HepG2 (cell line): Measurements from ENCODE around the gene SPINK4. TPM values are rescaled to one million over a fixed set of nuclear protein-coding genes. Genes with fewer than 3 reads are reported as not detected.

ENCODE experiments used
- ATAC-seq: fragments of 200-7000 bp; cut with Tn5 transposase; 3 replicates; pipeline ENCODE4 v1.9.1; 2020; ENCODE audit warnings: mild to moderate bottlenecking, moderate library complexity
- BruUV-seq: library from RNA; stranded (reverse); fragments of 400-500 nt; replicated peaks from 2 replicates; lab custom pipeline; 2021; lab: Mats Ljungman, UMichigan
- CTCF ChIA-PET: fragments of 300-600 bp; formaldehyde crosslinking; extraction: SDS; loops from one replicate; lab custom pipeline; 2021; ENCODE audit warnings: low total read pairs, inconsistent platforms, low intra/inter-chr PET ratio; lab: Yijun Ruan, JAX
- POLR2A ChIA-PET: fragments of 350-600 bp; sonication (Branson Sonifier 250); formaldehyde crosslinking; loops from one replicate; lab custom pipeline; 2020; ENCODE audit warnings: antibody characterized with exemption, inconsistent platforms; lab: Yijun Ruan, JAX
- DNase-seq: peaks from one replicate; pipeline ENCODE4 v3.0.0-alpha.2; 2015; ENCODE audit warnings: low spot score
- FAIRE-seq: peaks from 3 replicates; lab custom pipeline; 2011; peaks lifted over from hg19 to GRCh38; lab: Jason Lieb, UNC
- H2AFZ ChIP-seq: one replicate; pipeline ENCODE4 v1.6.1; 2011; ENCODE audit warnings: low read length, inconsistent platforms
- H3K27ac ChIP-seq: fragments of 300-600 bp; 3 replicates; pipeline ENCODE4 v1.8.0; 2011; ENCODE audit warnings: mixed run types, mild to moderate bottlenecking, mixed read lengths, low read length, inconsistent platforms; ENCODE audit not compliant: insufficient read depth; ENCODE audit errors: extremely low read length
- H3K27me3 ChIP-seq, 2 experiments: fragments of 200-600 bp in 1 of 2; 2 replicates in 1 of 2; 3 replicates in 1 of 2; pipeline versions ENCODE4 v1.6.0 to v1.8.0; 2011; ENCODE audit warnings: low read length in 2 of 2, mild to moderate bottlenecking in 2 of 2, moderate library complexity in 2 of 2, inconsistent platforms in 1 of 2; ENCODE audit not compliant: insufficient read depth in 2 of 2, control insufficient read depth in 1 of 2
- H3K36me3 ChIP-seq, 2 experiments: fragments of 200-600 bp in 1 of 2; replicated peaks in 1 of 2; 2 replicates in 1 of 2; 3 replicates in 1 of 2; pipeline versions ENCODE4 v1.5.1 to v1.8.0; 2011; ENCODE audit warnings: low read length in 2 of 2, inconsistent platforms in 1 of 2; ENCODE audit not compliant: insufficient read depth in 2 of 2, control insufficient read depth in 1 of 2
- H3K4me1 ChIP-seq: 2 replicates; pipeline ENCODE4 v1.5.1; 2012; ENCODE audit warnings: low read length, inconsistent platforms; ENCODE audit not compliant: insufficient read depth
- H3K4me2 ChIP-seq: 2 replicates; pipeline ENCODE4 v1.6.0; 2011; ENCODE audit warnings: low read depth, low read length, inconsistent platforms
- H3K4me3 ChIP-seq, 3 experiments: fragments of 200-600 bp in 1 of 3; sonication (generic), shearing (Covaris generic) in 1 of 3; replicated peaks in 1 of 3; 2 replicates each; pipeline ENCODE4 v1.5.1; 2011 to 2016; ENCODE audit warnings: low read length in 3 of 3, inconsistent platforms in 2 of 3, low read depth in 2 of 3, mild to moderate bottlenecking in 2 of 3, control low read depth in 1 of 3, mixed read lengths in 1 of 3; ENCODE audit not compliant: insufficient read depth in 1 of 3
- H3K79me2 ChIP-seq: one replicate; pipeline ENCODE4 v1.6.1; 2011; ENCODE audit warnings: low read length, inconsistent platforms; ENCODE audit not compliant: insufficient read depth
- H3K9ac ChIP-seq: 2 replicates; pipeline ENCODE4 v1.6.0; 2011; ENCODE audit warnings: mild to moderate bottlenecking, low read depth, low read length, inconsistent platforms; ENCODE audit not compliant: insufficient read depth
- H3K9me3 ChIP-seq: 2 replicates; pipeline ENCODE4 v1.5.1; 2012; ENCODE audit warnings: mild to moderate bottlenecking, low read length
- H4K20me1 ChIP-seq: 2 replicates; pipeline ENCODE4 v1.6.0; 2011; ENCODE audit warnings: inconsistent platforms, mild to moderate bottlenecking, low read length, moderate library complexity; ENCODE audit not compliant: insufficient read depth
- CBX1 ChIP-seq: IDR thresholded peaks from one replicate; pipeline ENCODE4 v1.6.1; 2016; ENCODE audit warnings: antibody characterized with exemption, low read depth
- CEBPB ChIP-seq: IDR thresholded peaks from 2 replicates; pipeline ENCODE4 v1.6.1; 2011; ENCODE audit warnings: low read depth, low read length, improper control_type of control experiment, borderline replicate concordance
- NR1H2 ChIP-seq: sonication (generic); formaldehyde crosslinking; IDR thresholded peaks from 2 replicates; pipeline ENCODE4 v1.8.1; 2022; ENCODE audit warnings: low read depth, missing genetic modification reagents, borderline replicate concordance
- ZNF263 ChIP-seq: sonication (generic); formaldehyde crosslinking; IDR thresholded peaks from 2 replicates; pipeline ENCODE4 v1.4.0; 2020; ENCODE audit warnings: missing genetic modification reagents
- WGBS: methylation state at CpG from one replicate; pipeline ENCODE4 v1.1.6; 2017; ENCODE audit warnings: low lambda C conversion rate; 5-methylcytosine and 5-hydroxymethylcytosine counted together
- in situ Hi-C: cut with HindIII; loops from 2 replicates; pipeline ENCODE4 v1.10.0; 2017; ENCODE audit warnings: low pct_unique_long_range_greater_than_20kb; ENCODE audit not compliant: extremely low pct_ligation_motif_present
- intact Hi-C: fragments of 100-400 bp; cut with micrococcal nuclease; formaldehyde crosslinking; loops from one replicate; pipeline ENCODE4 v1.10.0; 2022; ENCODE audit not compliant: unreplicated experiment
- polyA plus RNA-seq, 8 experiments: library from polyadenylated mRNA; depleted of rRNA in 3 of 8; stranded (reverse) in 7 of 8; unstranded in 1 of 8; fragments of >200 nt; fragmentation: Illumina TruSeq in 4 of 8; extraction: Trizol in 4 of 8; gene quantifications; 2 replicates each; pipeline versions ENCODE4 v1.2.1 to v1.2.3, GENCODE V29; 2011 to 2016; ENCODE audit warnings: low read depth in 4 of 8, missing spikeins in 1 of 8, mixed read lengths in 1 of 8; ENCODE audit not compliant: insufficient read depth in 1 of 8
- total RNA-seq, 5 experiments: library from RNA; depleted of rRNA; stranded (reverse); fragments of >200 nt; fragmentation: Illumina TruSeq; extraction: Trizol; gene quantifications; 2 replicates each; pipeline ENCODE4 v1.2.3, GENCODE V29; 2016; ENCODE audit warnings: low read depth in 1 of 5

The SPINK4 gene
- total and polyA plus RNA-seq, 2 of the 13 experiments (the other 11 are each of a cell fraction or from before 2014, with no cell fraction given), result 0.53 to 3.4 TPM

DNA sequence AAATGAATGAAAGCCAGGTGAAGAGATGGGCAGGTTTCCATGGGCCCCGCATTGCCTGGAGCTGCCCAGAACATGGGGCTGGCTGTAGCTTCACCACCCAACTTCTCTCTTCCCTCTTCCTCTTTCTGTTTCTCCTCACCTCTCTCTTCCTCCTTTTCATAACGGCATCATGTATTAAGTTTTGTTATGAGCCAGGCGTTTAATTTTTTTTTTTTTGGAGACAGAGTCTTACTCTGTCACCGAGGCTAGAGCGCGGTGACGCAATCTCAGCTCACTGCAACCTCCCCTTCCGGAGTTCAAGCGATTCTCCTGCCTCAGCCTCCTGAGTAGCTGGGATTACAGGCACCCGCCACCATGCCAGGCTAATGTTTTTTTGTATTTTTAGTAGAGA lies 13.0 kb upstream of the SPINK4 start:
- Histone ChIP-seq H3K4me2 (no peak overlapping the region), H3K4me1 (peaks cover 44% of the 10 kb centered on the region), H3K27ac (no peak overlapping the region), H3K9ac (no peak overlapping the region), H4K20me1 (no peaks in the 10 kb centered on the region), H3K79me2 (no peaks in the 10 kb centered on the region), H3K4me3 (no peak overlapping the region), H3K27me3 (no peaks in the 10 kb centered on the region; a peak in 3 of 5 replicates), H3K9me3 (no peaks in the 10 kb centered on the region), H3K36me3 (no peaks in the 10 kb centered on the region), H2AFZ (no peak overlapping the region)
- no TSS peak for BruUV-seq
- ATAC-seq (no peak), FAIRE-seq (no peak)
- ChIA-PET POLR2A (no interaction called here), CTCF (interaction anchor here (5.0 kb wide), 1 partner anchor 146 kb away, joined by 80 read pairs; no protein-coding TSS in a partner anchor)
- TF ChIP-seq NR1H2 (CRISPR knock-in tag) (no peak), CEBPB (peak; percentile 52; the same call in 1 of the 2 replicates)
- TF ChIP-seq, all 625 proteins: peak for 1
- in situ Hi-C loops (loop anchor here (5.0 kb wide), 1 partner anchor 145 kb away; no protein-coding TSS in a partner anchor), intact Hi-C loops (loop anchor here (5.0 kb wide), 1 partner anchor 35 kb away; the partner anchor contains the start of gene BAG1)
- no peak for DNase-seq
- WGBS, result 57% methylated on average over 10 of the region's 10 CpGs

DNA sequence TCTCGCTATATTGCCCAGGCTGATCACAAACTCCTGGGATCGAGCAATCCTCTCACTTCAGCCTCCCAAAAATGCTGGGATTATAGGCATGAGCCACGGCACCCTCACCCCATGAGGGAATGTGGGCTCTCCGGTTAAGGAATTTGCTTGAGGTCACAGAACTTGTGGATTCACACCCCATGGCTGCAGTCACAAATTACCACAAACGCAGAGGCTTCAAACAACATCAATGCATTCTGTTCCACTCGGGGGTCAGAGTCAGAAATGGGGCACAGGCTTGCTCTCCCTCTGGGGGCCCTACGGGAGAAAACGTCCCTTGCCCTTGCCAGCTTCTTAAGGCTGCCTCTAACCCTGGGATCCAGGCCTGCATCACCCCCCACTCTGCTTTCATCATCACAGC lies 12.2 kb upstream of the SPINK4 start:
- BruUV-seq, result no TSS peak
- Histone ChIP-seq H3K4me1 (peaks cover 47% of the 10 kb centered on the region), H3K36me3 (no peaks in the 10 kb centered on the region), H3K9me3 (no peaks in the 10 kb centered on the region), H3K9ac (no peak overlapping the region), H3K27ac (no peak overlapping the region), H3K4me2 (no peak overlapping the region), H3K27me3 (no peaks in the 10 kb centered on the region; a peak in 3 of 5 replicates), H3K79me2 (no peaks in the 10 kb centered on the region), H2AFZ (no peak overlapping the region), H3K4me3 (no peak overlapping the region), H4K20me1 (no peaks in the 10 kb centered on the region)
- DNase-seq (no peak), ATAC-seq (no peak), FAIRE-seq (no peak)
- no peak for TF ChIP-seq CBX1
- TF ChIP-seq ZNF263, result 0 out of 2 replicates have a peak, but pooled peaks have one; percentile 29
- in situ Hi-C loops, result loop anchor here (5.0 kb wide), 1 partner anchor 145 kb away; no protein-coding TSS in a partner anchor
- WGBS, result 23% methylated on average over 4 of the region's 8 CpGs
- intact Hi-C loops, result loop anchor here (5.0 kb wide), 1 partner anchor 35 kb away; the partner anchor contains the start of gene BAG1
- CTCF ChIA-PET, result no interaction called here
- POLR2A ChIA-PET, result no interaction called here
